Keratinocyte (primary cell): Measurements from ENCODE around the gene VPS13D. TPM values are rescaled to one million over a fixed set of nuclear protein-coding genes. Genes with fewer than 3 reads are reported as not detected.

Source experiments
- DNase-seq: peaks from one replicate; pipeline ENCODE4 v3.0.0-alpha.2; 2011; ENCODE audit warnings: low read depth, missing footprints, low spot score
- FAIRE-seq: peaks from 2 replicates; lab custom pipeline; 2011; peaks lifted over from hg19 to GRCh38; lab: Jason Lieb, UNC
- H2AFZ ChIP-seq: 2 replicates; pipeline ENCODE4 v1.6.0; 2012; ENCODE audit warnings: low read length, control low read depth, inconsistent platforms; ENCODE audit not compliant: control insufficient read depth
- H3K27ac ChIP-seq: 2 replicates; pipeline ENCODE4 v1.5.1; 2011; ENCODE audit warnings: low read length; ENCODE audit not compliant: control insufficient read depth, insufficient read depth
- H3K27me3 ChIP-seq: 3 replicates; pipeline ENCODE4 v1.6.0; 2011; ENCODE audit warnings: low read length; ENCODE audit not compliant: control insufficient read depth, insufficient read depth; ENCODE audit errors: extremely low read depth
- H3K36me3 ChIP-seq, 2 experiments: 2 replicates in 1 of 2; 3 replicates in 1 of 2; pipeline ENCODE4 v1.5.1; 2011; ENCODE audit warnings: low read length in 2 of 2, mild to moderate bottlenecking in 1 of 2; ENCODE audit not compliant: control insufficient read depth in 2 of 2, insufficient read depth in 2 of 2; ENCODE audit errors: extremely low read depth in 1 of 2
- H3K4me1 ChIP-seq: 3 replicates; pipeline ENCODE4 v1.5.1; 2011; ENCODE audit warnings: low read length; ENCODE audit not compliant: control insufficient read depth, insufficient read depth; ENCODE audit errors: extremely low read depth
- H3K4me2 ChIP-seq: 3 replicates; pipeline ENCODE4 v1.6.0; 2011; ENCODE audit warnings: low read depth, low read length; ENCODE audit not compliant: control insufficient read depth, insufficient read depth; ENCODE audit errors: extremely low read depth
- H3K4me3 ChIP-seq, 3 experiments: fragments of 200-600 bp in 1 of 3; sonication (generic) in 1 of 3; 2 replicates in 2 of 3; 3 replicates in 1 of 3; pipeline ENCODE4 v1.5.1; 2011 to 2016; ENCODE audit warnings: low read length in 3 of 3, mild to moderate bottlenecking in 3 of 3, control low read depth in 2 of 3, inconsistent platforms in 1 of 3, low read depth in 1 of 3, mixed read lengths in 1 of 3, mixed run types in 1 of 3, moderate library complexity in 1 of 3; ENCODE audit not compliant: control insufficient read depth in 2 of 3, insufficient read depth in 2 of 3; ENCODE audit errors: extremely low read depth in 1 of 3
- H3K79me2 ChIP-seq: 2 replicates; pipeline ENCODE4 v1.6.0; 2012; ENCODE audit warnings: low read length; ENCODE audit not compliant: control insufficient read depth, insufficient read depth
- H3K9ac ChIP-seq: 3 replicates; pipeline ENCODE4 v1.6.0; 2011; ENCODE audit warnings: low read length; ENCODE audit not compliant: control insufficient read depth, insufficient read depth; ENCODE audit errors: extremely low read depth
- H3K9me1 ChIP-seq: 3 replicates; pipeline ENCODE4 v1.6.0; 2011; ENCODE audit warnings: low read length; ENCODE audit not compliant: control insufficient read depth, insufficient read depth; ENCODE audit errors: extremely low read depth
- H3K9me3 ChIP-seq: 2 replicates; pipeline ENCODE4 v1.5.1; 2012; ENCODE audit warnings: low read depth, low read length; ENCODE audit not compliant: control insufficient read depth
- H4K20me1 ChIP-seq: 3 replicates; pipeline ENCODE4 v1.6.0; 2011; ENCODE audit warnings: low read length; ENCODE audit not compliant: control insufficient read depth, insufficient read depth; ENCODE audit errors: extremely low read depth
- EZH2 ChIP-seq: IDR thresholded peaks from one replicate; pipeline ENCODE4 v1.6.1; 2012; ENCODE audit warnings: inconsistent platforms, mild to moderate bottlenecking, low read length, moderate library complexity
- dilution Hi-C: fragments of 300-500 bp; cut with MboI; formaldehyde crosslinking; loops from one replicate; pipeline ENCODE4 v1.7.0; 2020; ENCODE audit warnings: low sequenced_read_pairs; ENCODE audit not compliant: extremely low pct_ligation_motif_present
- polyA plus RNA-seq, 5 experiments: library from polyadenylated mRNA; depleted of rRNA in 3 of 5; stranded (reverse) in 3 of 5; stranded (forward) in 1 of 5; unstranded in 1 of 5; fragments of >200 nt; gene quantifications; 1 replicate in 1 of 5; 2 replicates in 3 of 5; 3 replicates in 1 of 5; pipeline versions ENCODE4 v1.2.1 to v1.2.3, GENCODE V29; 2011 to 2012; ENCODE audit warnings: missing spikeins in 2 of 5, low read depth in 1 of 5, low replicate concordance in 1 of 5
- TF ChIP-seq, protein P1 (sequence below), 3 experiments: IDR thresholded peaks in 1 of 3; conservative IDR thresholded peaks in 1 of 3; optimal IDR thresholded peaks in 1 of 3; 2 replicates in 2 of 3; 3 replicates in 1 of 3; pipeline versions ENCODE3 to v1.5.1; 2011; ENCODE audit warnings: low read length in 3 of 3, mild to moderate bottlenecking in 3 of 3, moderate library complexity in 2 of 3, control low read depth in 1 of 3, inconsistent platforms in 1 of 3; ENCODE audit not compliant: insufficient read depth in 2 of 3; ENCODE audit errors: extremely low read depth in 1 of 3

Gene VPS13D
- polyA plus RNA-seq, 1 donor (not counting 4 experiments of a cell fraction or from before 2014, with no cell fraction given): 19.0 TPM

DNA sequence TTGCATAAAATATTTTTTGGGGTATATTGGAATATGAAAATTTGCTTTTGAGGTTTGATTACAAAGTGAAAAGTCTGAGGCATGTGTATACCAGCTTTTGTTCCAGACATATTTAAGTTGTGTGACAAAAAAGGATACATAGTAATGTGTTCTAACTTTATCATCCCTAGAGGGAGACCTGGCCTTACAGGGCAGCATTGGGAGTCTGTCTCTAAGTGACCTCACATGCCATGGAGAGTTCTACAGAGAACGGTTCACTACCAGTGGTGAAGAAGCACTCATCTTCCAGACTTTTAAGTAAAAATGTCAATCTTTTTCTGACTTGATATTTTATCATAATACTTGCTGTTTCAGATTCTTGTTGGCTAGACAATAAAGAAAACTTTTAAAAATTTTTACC lies 61.0 kb downstream of the VPS13D start:
- dilution Hi-C loops: no loop called here
- H3K9me1 ChIP-seq: peaks cover 2% of the 10 kb centered on the region
- no peak overlapping the region for H3K27ac ChIP-seq
- peaks cover 17% of the 10 kb centered on the region for H3K79me2 ChIP-seq
- H3K9me3 ChIP-seq: no peaks in the 10 kb centered on the region
- H3K4me1 ChIP-seq: no peaks in the 10 kb centered on the region
- no peak overlapping the region for H3K4me3 ChIP-seq
- DNase-seq: no peak
- no peaks in the 10 kb centered on the region for H4K20me1 ChIP-seq
- no peak overlapping the region for H3K4me2 ChIP-seq
- TF ChIP-seq, protein P1, sequence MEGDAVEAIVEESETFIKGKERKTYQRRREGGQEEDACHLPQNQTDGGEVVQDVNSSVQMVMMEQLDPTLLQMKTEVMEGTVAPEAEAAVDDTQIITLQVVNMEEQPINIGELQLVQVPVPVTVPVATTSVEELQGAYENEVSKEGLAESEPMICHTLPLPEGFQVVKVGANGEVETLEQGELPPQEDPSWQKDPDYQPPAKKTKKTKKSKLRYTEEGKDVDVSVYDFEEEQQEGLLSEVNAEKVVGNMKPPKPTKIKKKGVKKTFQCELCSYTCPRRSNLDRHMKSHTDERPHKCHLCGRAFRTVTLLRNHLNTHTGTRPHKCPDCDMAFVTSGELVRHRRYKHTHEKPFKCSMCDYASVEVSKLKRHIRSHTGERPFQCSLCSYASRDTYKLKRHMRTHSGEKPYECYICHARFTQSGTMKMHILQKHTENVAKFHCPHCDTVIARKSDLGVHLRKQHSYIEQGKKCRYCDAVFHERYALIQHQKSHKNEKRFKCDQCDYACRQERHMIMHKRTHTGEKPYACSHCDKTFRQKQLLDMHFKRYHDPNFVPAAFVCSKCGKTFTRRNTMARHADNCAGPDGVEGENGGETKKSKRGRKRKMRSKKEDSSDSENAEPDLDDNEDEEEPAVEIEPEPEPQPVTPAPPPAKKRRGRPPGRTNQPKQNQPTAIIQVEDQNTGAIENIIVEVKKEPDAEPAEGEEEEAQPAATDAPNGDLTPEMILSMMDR (optimal IDR thresholded peaks at IDR 0.05 in 1 of 3, IDR thresholded peaks at IDR 0.05 in 1 of 3, conservative IDR thresholded peaks at IDR 0.05 in 1 of 3; ENCODE audit: extremely low read depth in 1 of 3, insufficient read depth in 2 of 3, low read length in 3 of 3): no peak
- no peak for TF ChIP-seq EZH2
- no peaks in the 10 kb centered on the region for H3K27me3 ChIP-seq
- H3K9ac ChIP-seq: no peak overlapping the region
- no peak for FAIRE-seq
- peaks cover 14 to 19% of the 10 kb centered on the region in 2 experiments for H3K36me3 ChIP-seq
- no peak overlapping the region for H2AFZ ChIP-seq

DNA sequence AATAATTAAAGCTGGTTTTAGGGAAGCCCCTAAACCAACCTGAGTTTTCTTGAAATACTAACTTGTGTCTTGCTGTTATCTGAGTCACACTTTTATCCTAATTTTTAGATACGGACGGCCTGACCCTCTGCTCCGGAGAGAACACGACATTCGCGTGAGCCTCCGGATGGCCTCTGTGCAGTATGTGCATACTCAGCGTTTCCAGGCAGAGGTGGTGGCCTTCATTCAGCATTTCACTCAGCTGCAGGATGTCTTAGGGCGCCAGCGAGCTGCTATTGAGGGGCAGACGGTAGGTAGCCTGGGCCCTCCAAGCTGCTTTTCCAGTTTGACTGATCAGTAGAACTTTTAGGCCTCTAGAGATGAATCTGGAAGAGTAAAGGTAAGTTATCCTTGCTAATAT lies 63.6 kb downstream of the VPS13D start:
- H3K27ac ChIP-seq: no peak overlapping the region
- H3K4me2 ChIP-seq: no peak overlapping the region
- H3K9me1 ChIP-seq: no peaks in the 10 kb centered on the region
- no peaks in the 10 kb centered on the region for H3K27me3 ChIP-seq
- H3K4me1 ChIP-seq: peaks cover 3% of the 10 kb centered on the region
- no peak overlapping the region for H2AFZ ChIP-seq
- dilution Hi-C loops: no loop called here
- no peaks in the 10 kb centered on the region for H4K20me1 ChIP-seq
- H3K9me3 ChIP-seq: no peaks in the 10 kb centered on the region
- no peak for DNase-seq
- no peak for TF ChIP-seq EZH2
- TF ChIP-seq, protein P1 (optimal IDR thresholded peaks at IDR 0.05 in 1 of 3, IDR thresholded peaks at IDR 0.05 in 1 of 3, conservative IDR thresholded peaks at IDR 0.05 in 1 of 3; ENCODE audit: extremely low read depth in 1 of 3, insufficient read depth in 2 of 3, low read length in 3 of 3): no peak
- H3K9ac ChIP-seq: no peak overlapping the region
- no peak overlapping the region for H3K4me3 ChIP-seq
- H3K36me3 ChIP-seq: peaks cover 7 to 19% of the 10 kb centered on the region in 2 experiments
- no peaks in the 10 kb centered on the region for H3K79me2 ChIP-seq
- FAIRE-seq: no peak
